Gastrocnemius medialis (tissue), 4 donors: ENCODE data around the gene POPDC2.

Source experiments
- POLR2A ChIP-seq, 2 donors: fragments of 450-650 bp; IDR thresholded peaks; one replicate each; pipeline ENCODE4 v1.6.1; 2017; ENCODE audit warnings: antibody characterized with exemption in 2 of 2, mild to moderate bottlenecking in 2 of 2, moderate library complexity in 2 of 2
- TF ChIP-seq, protein P1 (sequence below), 5 experiments: fragments of 450-650 bp in 3 of 5; fragments of 200-600 bp in 2 of 5; sonication (generic) in 2 of 5; IDR thresholded peaks in 4 of 5; conservative IDR thresholded peaks in 1 of 5; 1 replicate in 4 of 5; 2 replicates in 1 of 5; pipeline ENCODE4 v1.5.1; 2016 to 2019; ENCODE audit warnings: antibody characterized with exemption in 5 of 5, mild to moderate bottlenecking in 3 of 5, moderate library complexity in 3 of 5

DNA sequence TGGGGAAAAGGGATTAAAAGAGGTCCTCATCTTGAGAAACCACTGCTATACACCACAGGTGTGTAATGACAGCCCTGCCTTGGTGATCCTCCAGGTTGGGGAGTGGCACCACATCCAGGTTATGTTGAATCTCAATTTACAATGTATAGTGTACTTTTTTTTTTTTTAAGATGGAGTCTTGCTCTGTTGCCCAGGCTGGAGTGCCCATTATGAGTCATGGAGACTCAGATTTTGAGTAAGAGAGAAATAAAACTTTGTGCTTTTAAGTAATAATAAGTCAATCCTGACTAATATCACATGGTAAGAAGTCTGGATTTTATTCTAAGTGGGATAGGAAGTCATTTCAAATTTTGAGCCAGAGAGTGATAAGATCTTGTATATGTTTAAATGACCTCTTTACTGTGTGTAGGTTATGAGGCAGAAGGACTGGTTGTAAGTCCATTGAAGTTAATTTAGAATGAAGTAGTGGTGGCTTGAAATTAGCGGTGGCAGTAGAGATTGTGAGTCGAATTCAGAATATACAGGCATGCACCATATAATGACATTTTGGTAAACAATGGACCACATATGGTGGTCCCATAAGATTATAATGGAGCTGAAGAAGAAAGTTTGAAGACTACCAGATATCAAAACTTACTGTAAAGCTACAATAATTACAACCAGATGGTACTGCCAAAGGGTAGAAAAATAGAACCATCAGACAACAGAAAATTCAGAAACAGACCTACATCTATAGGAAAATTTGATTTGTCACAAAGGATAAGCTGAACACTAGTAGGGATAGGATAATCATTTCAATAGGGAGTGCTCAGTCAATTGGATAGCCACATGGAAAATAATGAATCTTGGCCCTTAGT is 20.7 kb downstream of the POPDC2 start:
- TF ChIP-seq, protein P1, sequence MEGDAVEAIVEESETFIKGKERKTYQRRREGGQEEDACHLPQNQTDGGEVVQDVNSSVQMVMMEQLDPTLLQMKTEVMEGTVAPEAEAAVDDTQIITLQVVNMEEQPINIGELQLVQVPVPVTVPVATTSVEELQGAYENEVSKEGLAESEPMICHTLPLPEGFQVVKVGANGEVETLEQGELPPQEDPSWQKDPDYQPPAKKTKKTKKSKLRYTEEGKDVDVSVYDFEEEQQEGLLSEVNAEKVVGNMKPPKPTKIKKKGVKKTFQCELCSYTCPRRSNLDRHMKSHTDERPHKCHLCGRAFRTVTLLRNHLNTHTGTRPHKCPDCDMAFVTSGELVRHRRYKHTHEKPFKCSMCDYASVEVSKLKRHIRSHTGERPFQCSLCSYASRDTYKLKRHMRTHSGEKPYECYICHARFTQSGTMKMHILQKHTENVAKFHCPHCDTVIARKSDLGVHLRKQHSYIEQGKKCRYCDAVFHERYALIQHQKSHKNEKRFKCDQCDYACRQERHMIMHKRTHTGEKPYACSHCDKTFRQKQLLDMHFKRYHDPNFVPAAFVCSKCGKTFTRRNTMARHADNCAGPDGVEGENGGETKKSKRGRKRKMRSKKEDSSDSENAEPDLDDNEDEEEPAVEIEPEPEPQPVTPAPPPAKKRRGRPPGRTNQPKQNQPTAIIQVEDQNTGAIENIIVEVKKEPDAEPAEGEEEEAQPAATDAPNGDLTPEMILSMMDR (IDR thresholded peaks at IDR 0.05 in 4 of 5, conservative IDR thresholded peaks at IDR 0.05 in 1 of 5) = no peak
- no peak for TF ChIP-seq POLR2A (IDR thresholded peaks at IDR 0.05)
